ENCODE measurements around the gene PMIS2.

GRCh38 chr19:35612224-35612558, 26.2 kb downstream of the PMIS2 start:
- no peak for TF ChIP-seq CTCF (IDR thresholded peaks at IDR 0.05)
- TF ChIP-seq POLR2A (IDR thresholded peaks at IDR 0.05), result no peak
